HEK293 (cell line): ENCODE data around the gene KATNB1.

Source experiments
- ZNF274 ChIP-seq, 2 experiments: fragments of 200-500 bp in 1 of 2; fragments of 450-650 bp in 1 of 2; sonication (Bioruptor generic) in 1 of 2; formaldehyde crosslinking in 1 of 2; IDR thresholded peaks; 2 replicates each; pipeline versions ENCODE4 v1.5.1 to v1.6.1; 2014 to 2016; ENCODE audit warnings: borderline replicate concordance in 1 of 2, inconsistent platforms in 1 of 2, low read length in 1 of 2, missing biosample characterization in 1 of 2, missing genetic modification characterization in 1 of 2
- ZNF302 ChIP-seq: fragments of 450-650 bp; formaldehyde crosslinking; IDR thresholded peaks from 2 replicates; pipeline ENCODE4 v1.5.1; 2016; ENCODE audit warnings: missing biosample characterization, missing genetic modification characterization, low read depth

GRCh38 chr16:57701759-57702371 is 33.7 kb upstream of the KATNB1 start:
- TF ChIP-seq ZNF274 (IDR thresholded peaks at IDR 0.05; ENCODE audit: low read length): no peak
- TF ChIP-seq ZNF274 (tag by site-specific recombination; IDR thresholded peaks at IDR 0.05; ENCODE audit: borderline replicate concordance): no peak
- no peak for TF ChIP-seq ZNF302
